Smooth muscle cell (in vitro differentiated cells): ENCODE data around the gene TRPM8. TPM values are rescaled to one million over a fixed set of nuclear protein-coding genes. Genes with fewer than 3 reads are reported as not detected.

ENCODE experiments used
- DNase-seq: peaks from one replicate; lab custom pipeline; 2025; ENCODE audit not compliant: unreplicated experiment; lab: John Stamatoyannopoulos, UW
- H2AFZ ChIP-seq: fragments of 200-600 bp; sonication (generic); 2 replicates; pipeline ENCODE4 v1.6.0; 2016; ENCODE audit warnings: antibody characterized with exemption, low read depth, mild to moderate bottlenecking
- H3F3A ChIP-seq: fragments of 200-600 bp; sonication (generic); 2 replicates; pipeline ENCODE4 v1.6.0; 2017; ENCODE audit warnings: antibody characterized with exemption, low read depth
- H3K27ac ChIP-seq: fragments of 200-600 bp; sonication (generic); 2 replicates; pipeline ENCODE4 v1.5.1; 2016; ENCODE audit warnings: low read depth, mild to moderate bottlenecking
- H3K27me3 ChIP-seq: fragments of 200-600 bp; sonication (generic); 2 replicates; pipeline ENCODE4 v1.6.1; 2016; ENCODE audit warnings: low read depth, mild to moderate bottlenecking
- H3K36me3 ChIP-seq: fragments of 200-600 bp; sonication (generic); 2 replicates; pipeline ENCODE4 v1.5.1; 2016; ENCODE audit warnings: low read depth
- H3K4me1 ChIP-seq: fragments of 200-600 bp; sonication (generic); 2 replicates; pipeline ENCODE4 v1.5.1; 2016; ENCODE audit warnings: low read depth
- H3K4me2 ChIP-seq: fragments of 200-600 bp; sonication (generic); 2 replicates; pipeline ENCODE4 v1.6.0; 2016; ENCODE audit warnings: mild to moderate bottlenecking
- H3K4me3 ChIP-seq: fragments of 200-600 bp; sonication (generic); 2 replicates; pipeline ENCODE4 v1.5.1; 2016; ENCODE audit warnings: mild to moderate bottlenecking
- H3K79me2 ChIP-seq: fragments of 200-600 bp; sonication (generic); 2 replicates; pipeline ENCODE4 v1.6.0; 2016; ENCODE audit warnings: low read depth, mild to moderate bottlenecking
- H3K9ac ChIP-seq: fragments of 200-600 bp; sonication (generic); 2 replicates; pipeline ENCODE4 v1.6.0; 2016; ENCODE audit warnings: low read depth
- H3K9me3 ChIP-seq: fragments of 200-600 bp; sonication (generic); replicated peaks from 2 replicates; pipeline ENCODE4 v1.5.1; 2016; ENCODE audit warnings: low read depth
- H4K20me1 ChIP-seq: fragments of 200-600 bp; sonication (generic); 2 replicates; pipeline ENCODE4 v1.6.0; 2016; ENCODE audit warnings: low read depth
- WGBS: methylation state at CpG from one replicate; pipeline ENCODE4 v1.1.7; 2016; ENCODE audit warnings: low lambda C conversion rate; 5-methylcytosine and 5-hydroxymethylcytosine counted together
- polyA plus RNA-seq: library from polyadenylated mRNA; unstranded; fragments of >200 nt; fragmentation: Nextera tagmentation; extraction: Ambion mirVana; gene quantifications from 2 replicates; pipeline ENCODE4 v1.2.1, GENCODE V29; 2016
- total RNA-seq: library from RNA; depleted of rRNA; stranded (reverse); fragments of >200 nt; gene quantifications from 2 replicates; pipeline ENCODE4 v1.2.3, GENCODE V29; 2014
- TF ChIP-seq, protein P1 (sequence below): fragments of 200-600 bp; sonication (generic); IDR thresholded peaks from 2 replicates; pipeline ENCODE4 v1.5.1; 2017; ENCODE audit warnings: borderline replicate concordance, mild to moderate bottlenecking, antibody characterized with exemption; ENCODE audit not compliant: insufficient read depth, poor library complexity, severe bottlenecking

Gene TRPM8
- total and polyA plus RNA-seq, 2 experiments from 2014 or later, result not detected

DNA sequence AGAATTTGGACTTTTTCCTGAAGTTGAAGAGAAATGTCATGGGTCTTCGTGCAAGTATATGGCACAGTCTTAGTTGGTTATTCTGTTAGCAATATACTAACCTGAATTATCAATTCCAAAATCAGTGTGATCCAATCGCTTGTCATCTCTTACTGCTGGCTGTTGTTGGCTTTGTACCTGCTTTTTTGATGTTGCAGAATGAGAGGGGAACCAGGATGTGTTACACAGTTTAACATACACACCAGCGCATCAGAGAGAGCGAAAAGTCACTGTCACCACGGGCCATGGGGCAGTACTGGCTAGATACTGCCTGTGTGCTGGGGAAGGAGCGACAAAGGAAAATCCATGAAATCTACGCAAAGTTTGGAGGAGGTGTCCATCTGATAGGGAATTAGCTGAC lies 74.0 kb downstream of the TRPM8 start:
- Histone ChIP-seq H3K9me3 (no peaks in the 10 kb centered on the region), H3F3A (no peaks in the 10 kb centered on the region), H3K79me2 (no peaks in the 10 kb centered on the region), H3K9ac (no peak overlapping the region), H4K20me1 (no peaks in the 10 kb centered on the region), H3K36me3 (no peaks in the 10 kb centered on the region), H3K4me1 (no peaks in the 10 kb centered on the region), H2AFZ (no peak overlapping the region), H3K27me3 (peaks cover 10% of the 10 kb centered on the region), H3K4me3 (no peak overlapping the region), H3K27ac (no peak overlapping the region), H3K4me2 (no peak overlapping the region)
- TF ChIP-seq, protein P1, sequence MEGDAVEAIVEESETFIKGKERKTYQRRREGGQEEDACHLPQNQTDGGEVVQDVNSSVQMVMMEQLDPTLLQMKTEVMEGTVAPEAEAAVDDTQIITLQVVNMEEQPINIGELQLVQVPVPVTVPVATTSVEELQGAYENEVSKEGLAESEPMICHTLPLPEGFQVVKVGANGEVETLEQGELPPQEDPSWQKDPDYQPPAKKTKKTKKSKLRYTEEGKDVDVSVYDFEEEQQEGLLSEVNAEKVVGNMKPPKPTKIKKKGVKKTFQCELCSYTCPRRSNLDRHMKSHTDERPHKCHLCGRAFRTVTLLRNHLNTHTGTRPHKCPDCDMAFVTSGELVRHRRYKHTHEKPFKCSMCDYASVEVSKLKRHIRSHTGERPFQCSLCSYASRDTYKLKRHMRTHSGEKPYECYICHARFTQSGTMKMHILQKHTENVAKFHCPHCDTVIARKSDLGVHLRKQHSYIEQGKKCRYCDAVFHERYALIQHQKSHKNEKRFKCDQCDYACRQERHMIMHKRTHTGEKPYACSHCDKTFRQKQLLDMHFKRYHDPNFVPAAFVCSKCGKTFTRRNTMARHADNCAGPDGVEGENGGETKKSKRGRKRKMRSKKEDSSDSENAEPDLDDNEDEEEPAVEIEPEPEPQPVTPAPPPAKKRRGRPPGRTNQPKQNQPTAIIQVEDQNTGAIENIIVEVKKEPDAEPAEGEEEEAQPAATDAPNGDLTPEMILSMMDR, result no peak
- no peak for DNase-seq
- 94% methylated on average over 7 of the region's 7 CpGs for WGBS

DNA sequence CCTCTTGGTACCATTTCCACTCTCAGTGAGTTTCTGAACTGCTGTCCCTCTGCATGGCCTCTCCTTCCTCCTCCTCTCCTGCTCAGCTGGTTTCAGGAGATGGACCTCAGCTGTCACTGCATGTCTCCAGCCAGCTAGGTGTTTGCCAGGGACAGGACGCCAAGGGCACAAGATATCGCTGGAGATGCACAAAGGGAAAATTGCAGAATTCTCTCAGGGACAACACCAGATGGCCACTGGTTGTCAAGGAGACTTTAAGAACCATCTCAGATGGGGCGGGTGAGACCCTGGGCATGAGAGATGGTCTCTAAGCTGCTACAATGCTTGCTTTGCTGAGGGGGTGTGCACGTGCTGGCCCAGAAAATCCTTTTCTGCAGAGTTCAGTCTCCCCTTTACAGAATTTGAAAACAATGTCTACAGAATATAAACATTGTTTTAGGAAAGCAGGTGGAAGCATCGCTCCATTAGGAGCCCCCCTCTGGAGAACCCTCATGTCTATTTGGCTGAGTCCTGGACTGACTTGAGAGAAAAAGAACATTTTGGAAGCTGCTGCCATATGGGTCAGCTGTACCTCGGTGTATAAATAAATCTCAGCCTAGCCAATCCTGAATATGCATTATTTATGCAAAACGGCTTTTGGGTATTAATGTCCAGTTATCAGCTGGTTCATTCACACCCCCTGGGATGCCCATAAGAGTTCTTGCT lies 75.5 kb downstream of the TRPM8 start:
- H3K4me2 ChIP-seq, result no peak overlapping the region
- no peaks in the 10 kb centered on the region for H3K9me3 ChIP-seq
- no peaks in the 10 kb centered on the region for H3F3A ChIP-seq
- no peaks in the 10 kb centered on the region for H4K20me1 ChIP-seq
- TF ChIP-seq, protein P1, result no peak
- DNase-seq, result no peak
- no peak overlapping the region for H2AFZ ChIP-seq
- no peaks in the 10 kb centered on the region for H3K4me1 ChIP-seq
- H3K79me2 ChIP-seq, result no peaks in the 10 kb centered on the region
- H3K36me3 ChIP-seq, result no peaks in the 10 kb centered on the region
- no peak overlapping the region for H3K27ac ChIP-seq
- WGBS, result 93% methylated on average over 7 of the region's 7 CpGs
- H3K9ac ChIP-seq, result no peak overlapping the region
- H3K4me3 ChIP-seq, result no peak overlapping the region
- peaks cover 4% of the 10 kb centered on the region for H3K27me3 ChIP-seq

DNA sequence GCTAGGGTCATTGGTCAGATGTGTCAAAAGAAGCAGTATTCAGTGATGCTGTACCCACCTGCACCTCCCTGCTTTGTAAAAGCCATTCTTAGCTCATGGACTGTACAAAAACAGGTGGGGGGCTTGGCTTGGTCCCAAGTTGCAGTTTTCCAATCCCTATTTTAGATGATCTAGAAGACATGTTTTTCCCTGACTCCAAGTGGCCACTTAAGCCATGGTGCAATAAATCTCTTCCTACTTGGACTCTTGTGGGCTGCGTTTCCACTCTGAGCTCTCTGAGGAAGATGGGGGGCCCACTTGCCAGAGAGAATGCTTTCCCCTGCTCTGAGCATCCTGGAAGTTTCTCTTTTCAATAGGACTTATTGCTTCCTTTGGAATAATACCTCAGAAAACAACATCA lies 76.3 kb downstream of the TRPM8 start:
- 90% methylated on average over 1 of the region's 1 CpG for WGBS
- H3K4me1 ChIP-seq, result no peaks in the 10 kb centered on the region
- H3K4me3 ChIP-seq, result no peak overlapping the region
- no peak overlapping the region for H3K4me2 ChIP-seq
- no peak for DNase-seq
- H3K9me3 ChIP-seq, result no peaks in the 10 kb centered on the region
- H3K27me3 ChIP-seq, result peaks cover 4% of the 10 kb centered on the region
- H3K9ac ChIP-seq, result no peak overlapping the region
- no peaks in the 10 kb centered on the region for H3K36me3 ChIP-seq
- H3F3A ChIP-seq, result no peaks in the 10 kb centered on the region
- H3K79me2 ChIP-seq, result no peaks in the 10 kb centered on the region
- H4K20me1 ChIP-seq, result no peaks in the 10 kb centered on the region
- H2AFZ ChIP-seq, result no peak overlapping the region
- TF ChIP-seq, protein P1, result no peak
- H3K27ac ChIP-seq, result no peak overlapping the region

DNA sequence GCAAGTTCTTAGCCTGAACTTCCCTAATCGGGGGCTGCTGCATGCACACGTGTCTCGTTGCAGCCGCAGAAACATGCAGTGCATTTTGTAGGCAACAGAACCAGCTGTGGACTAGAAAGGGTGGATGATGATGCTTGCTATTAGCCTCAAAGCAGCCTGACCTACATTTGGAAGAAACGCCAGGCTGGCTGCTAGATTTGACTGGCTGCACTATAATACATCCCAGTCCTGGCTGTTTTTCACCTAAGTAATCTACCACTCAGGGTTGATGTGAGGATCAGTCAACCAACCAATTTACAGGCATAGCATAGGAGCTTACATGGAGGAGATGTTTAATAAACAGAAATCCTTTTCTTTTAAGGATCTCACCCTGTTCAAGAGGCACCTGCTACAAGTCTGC lies 77.0 kb downstream of the TRPM8 start:
- TF ChIP-seq, protein P1, result no peak
- H3F3A ChIP-seq, result no peaks in the 10 kb centered on the region
- no peak overlapping the region for H2AFZ ChIP-seq
- no peak for DNase-seq
- H3K79me2 ChIP-seq, result no peaks in the 10 kb centered on the region
- H3K9me3 ChIP-seq, result no peaks in the 10 kb centered on the region
- H3K36me3 ChIP-seq, result no peaks in the 10 kb centered on the region
- H3K4me3 ChIP-seq, result no peak overlapping the region
- WGBS, result 97% methylated on average over 5 of the region's 5 CpGs
- H3K4me2 ChIP-seq, result no peak overlapping the region
- peaks cover 4% of the 10 kb centered on the region for H3K27me3 ChIP-seq
- no peaks in the 10 kb centered on the region for H3K4me1 ChIP-seq
- H3K27ac ChIP-seq, result no peak overlapping the region
- no peak overlapping the region for H3K9ac ChIP-seq
- H4K20me1 ChIP-seq, result no peaks in the 10 kb centered on the region
